Prostate gland (tissue), 2 donors: ENCODE results near the gene CDK5R1. TPM values are rescaled to one million over a fixed set of nuclear protein-coding genes. Genes with fewer than 3 reads are reported as not detected.

Experiments used
- DNase-seq: peaks from one replicate; pipeline ENCODE4 v3.0.0-alpha.2; 2019; ENCODE audit warnings: low spot score
- H3K27ac ChIP-seq, 2 donors: fragments of 200-600 bp; sonication (generic); 2 replicates each; pipeline ENCODE4 v1.5.1; 2017 to 2019
- H3K27me3 ChIP-seq: fragments of 200-600 bp; sonication (generic); replicated peaks from 2 replicates; pipeline ENCODE4 v1.5.1; 2019; ENCODE audit not compliant: insufficient read depth
- H3K36me3 ChIP-seq, 2 donors: fragments of 200-600 bp; sonication (generic); 1 replicate in 1 of 2; 2 replicates in 1 of 2; pipeline versions ENCODE4 v1.5.1 to v1.8.1; 2017 to 2019
- H3K4me1 ChIP-seq: fragments of 200-600 bp; sonication (generic); replicated peaks from 2 replicates; pipeline ENCODE4 v1.5.1; 2019
- H3K4me3 ChIP-seq, 2 donors: fragments of 200-600 bp; sonication (generic); 2 replicates each; pipeline ENCODE4 v1.5.1; 2017 to 2019
- H3K9me3 ChIP-seq: fragments of 200-600 bp; sonication (generic); 2 replicates; pipeline ENCODE4 v1.5.1; 2017
- POLR2A ChIP-seq: fragments of 450-650 bp; IDR thresholded peaks from one replicate; pipeline ENCODE4 v1.6.1; 2016; ENCODE audit warnings: antibody characterized with exemption, mild to moderate bottlenecking
- POLR2AphosphoS5 ChIP-seq: sonication (generic); formaldehyde crosslinking; IDR thresholded peaks from one replicate; pipeline ENCODE4 v1.6.1; 2017; ENCODE audit warnings: antibody characterized with exemption
- WGBS: methylation state at CpG from one replicate; pipeline ENCODE4 v1.1.5; 2018; 5-methylcytosine and 5-hydroxymethylcytosine counted together
- intact Hi-C: fragments of 100-400 bp; cut with DNase I; formaldehyde crosslinking; loops from one replicate; pipeline ENCODE4 v1.14.2; 2022
- total RNA-seq, 2 donors: library from RNA; depleted of rRNA; stranded (reverse); fragments of >200 nt; gene quantifications; one replicate each; pipeline ENCODE4 v1.1.0, GENCODE V29; 2016
- TF ChIP-seq, protein P1 (sequence below), 4 experiments: fragments of 200-600 bp in 2 of 4; fragments of 450-650 bp in 2 of 4; sonication (generic) in 2 of 4; IDR thresholded peaks; 1 replicate in 3 of 4; 2 replicates in 1 of 4; pipeline ENCODE4 v1.5.1; 2016 to 2019; ENCODE audit warnings: antibody characterized with exemption in 4 of 4, mild to moderate bottlenecking in 2 of 4, moderate library complexity in 2 of 4

The CDK5R1 gene
- total RNA-seq, 2 donors from 2014 or later = 0.46 to 5.1 TPM

- no peak overlapping the region for H3K4me3 ChIP-seq
- no peaks in the 10 kb centered on the region for H3K27me3 ChIP-seq
- WGBS = 84% methylated on average over 33 of the region's 34 CpGs
- no peaks in the 10 kb centered on the region for H3K4me1 ChIP-seq
- H3K27ac ChIP-seq = no peak overlapping the region
- DNase-seq = no peak
- TF ChIP-seq POLR2A = no peak
- TF ChIP-seq, protein P1, sequence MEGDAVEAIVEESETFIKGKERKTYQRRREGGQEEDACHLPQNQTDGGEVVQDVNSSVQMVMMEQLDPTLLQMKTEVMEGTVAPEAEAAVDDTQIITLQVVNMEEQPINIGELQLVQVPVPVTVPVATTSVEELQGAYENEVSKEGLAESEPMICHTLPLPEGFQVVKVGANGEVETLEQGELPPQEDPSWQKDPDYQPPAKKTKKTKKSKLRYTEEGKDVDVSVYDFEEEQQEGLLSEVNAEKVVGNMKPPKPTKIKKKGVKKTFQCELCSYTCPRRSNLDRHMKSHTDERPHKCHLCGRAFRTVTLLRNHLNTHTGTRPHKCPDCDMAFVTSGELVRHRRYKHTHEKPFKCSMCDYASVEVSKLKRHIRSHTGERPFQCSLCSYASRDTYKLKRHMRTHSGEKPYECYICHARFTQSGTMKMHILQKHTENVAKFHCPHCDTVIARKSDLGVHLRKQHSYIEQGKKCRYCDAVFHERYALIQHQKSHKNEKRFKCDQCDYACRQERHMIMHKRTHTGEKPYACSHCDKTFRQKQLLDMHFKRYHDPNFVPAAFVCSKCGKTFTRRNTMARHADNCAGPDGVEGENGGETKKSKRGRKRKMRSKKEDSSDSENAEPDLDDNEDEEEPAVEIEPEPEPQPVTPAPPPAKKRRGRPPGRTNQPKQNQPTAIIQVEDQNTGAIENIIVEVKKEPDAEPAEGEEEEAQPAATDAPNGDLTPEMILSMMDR (IDR thresholded peaks at IDR 0.05) = no peak
- intact Hi-C loops = no loop called here
- H3K9me3 ChIP-seq = no peaks in the 10 kb centered on the region
- no peaks in the 10 kb centered on the region for H3K36me3 ChIP-seq
Measured at GRCh38 chr17:32494621-32495358, 8.0 kb downstream of the CDK5R1 start.

- Histone ChIP-seq H3K4me3 (no peak overlapping the region), H3K9me3 (no peaks in the 10 kb centered on the region), H3K27ac (no peak overlapping the region), H3K4me1 (no peaks in the 10 kb centered on the region), H3K36me3 (no peaks in the 10 kb centered on the region), H3K27me3 (no peaks in the 10 kb centered on the region)
- WGBS = 68% methylated on average over 44 of the region's 45 CpGs
- intact Hi-C loops = no loop called here
- no peak for TF ChIP-seq POLR2AphosphoS5
- TF ChIP-seq POLR2A = no peak
- TF ChIP-seq, protein P1 (IDR thresholded peaks at IDR 0.05) = no peak
- DNase-seq = no peak
Measured at GRCh38 chr17:32495359-32496231, 8.8 kb downstream of the CDK5R1 start.

DNA sequence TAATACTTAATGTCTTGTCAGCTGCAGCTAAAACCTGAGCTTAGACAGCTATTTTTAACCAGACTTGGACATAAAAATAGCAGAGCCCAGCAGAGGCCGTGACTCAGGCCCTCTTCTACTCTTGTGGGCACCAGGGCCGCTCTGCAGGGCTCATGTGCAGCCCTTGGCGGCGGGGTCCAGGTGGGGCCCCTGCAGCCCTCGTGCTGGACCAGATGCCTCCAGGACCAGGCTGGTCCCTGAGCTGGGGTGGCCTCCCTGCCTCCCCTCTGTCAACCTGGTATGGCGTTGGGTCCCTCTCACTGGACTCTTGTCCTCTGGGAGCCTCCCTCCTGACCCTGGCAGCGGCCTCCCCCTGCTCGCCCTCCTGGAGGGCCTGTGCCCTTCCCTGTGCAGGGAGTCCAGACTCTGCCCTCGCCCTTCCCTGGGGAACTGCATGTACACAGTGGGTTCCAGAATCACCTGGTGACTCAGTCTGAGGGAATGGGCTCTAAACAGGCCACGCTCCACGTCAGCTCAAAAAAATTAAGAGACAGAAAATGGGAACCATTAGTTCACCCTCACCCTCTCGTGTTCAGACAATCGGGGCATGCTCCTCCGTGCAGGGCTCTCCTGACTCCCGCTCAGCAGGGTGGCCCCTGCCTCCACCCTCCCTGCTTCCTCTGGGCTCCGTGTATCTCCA is 9.7 kb downstream of the CDK5R1 start:
- Histone ChIP-seq H3K36me3 (no peaks in the 10 kb centered on the region), H3K4me3 (no peak overlapping the region), H3K4me1 (no peaks in the 10 kb centered on the region), H3K27ac (no peak overlapping the region), H3K27me3 (no peaks in the 10 kb centered on the region), H3K9me3 (no peaks in the 10 kb centered on the region)
- intact Hi-C loops = no loop called here
- DNase-seq = no peak
- TF ChIP-seq POLR2A (no peak), POLR2AphosphoS5 (no peak)
- TF ChIP-seq, protein P1 (IDR thresholded peaks at IDR 0.05) = no peak
- WGBS = 84% methylated on average over 16 of the region's 16 CpGs

GRCh38 chr17:32497431-32498205 is 10.8 kb downstream of the CDK5R1 start:
- 70% methylated on average over 18 of the region's 18 CpGs for WGBS
- TF ChIP-seq POLR2AphosphoS5 (no peak), POLR2A (no peak)
- TF ChIP-seq, protein P1 (IDR thresholded peaks at IDR 0.05) = no peak
- Histone ChIP-seq H3K27ac (no peak overlapping the region), H3K27me3 (no peaks in the 10 kb centered on the region), H3K4me3 (no peak overlapping the region), H3K4me1 (no peaks in the 10 kb centered on the region), H3K36me3 (no peaks in the 10 kb centered on the region), H3K9me3 (no peaks in the 10 kb centered on the region)
- intact Hi-C loops = no loop called here
- no peak for DNase-seq
